Panc1 (cell line): ENCODE data around the gene CDK2AP2.

ENCODE experiments used
- POLR2AphosphoS5 ChIP-seq: IDR thresholded peaks from 2 replicates; pipeline ENCODE4 v1.6.1; 2012; ENCODE audit warnings: mild to moderate bottlenecking, low read depth, low read length, moderate library complexity
- TCF7L2 ChIP-seq: IDR thresholded peaks from 2 replicates; pipeline ENCODE4 v1.6.1; 2011; ENCODE audit warnings: mild to moderate bottlenecking, low read depth, low read length, inconsistent platforms
- TF ChIP-seq, protein P1 (sequence below): fragments of 450-650 bp; IDR thresholded peaks from 2 replicates; pipeline ENCODE4 v1.5.1; 2017; ENCODE audit warnings: mild to moderate bottlenecking

- TF ChIP-seq, protein P1, sequence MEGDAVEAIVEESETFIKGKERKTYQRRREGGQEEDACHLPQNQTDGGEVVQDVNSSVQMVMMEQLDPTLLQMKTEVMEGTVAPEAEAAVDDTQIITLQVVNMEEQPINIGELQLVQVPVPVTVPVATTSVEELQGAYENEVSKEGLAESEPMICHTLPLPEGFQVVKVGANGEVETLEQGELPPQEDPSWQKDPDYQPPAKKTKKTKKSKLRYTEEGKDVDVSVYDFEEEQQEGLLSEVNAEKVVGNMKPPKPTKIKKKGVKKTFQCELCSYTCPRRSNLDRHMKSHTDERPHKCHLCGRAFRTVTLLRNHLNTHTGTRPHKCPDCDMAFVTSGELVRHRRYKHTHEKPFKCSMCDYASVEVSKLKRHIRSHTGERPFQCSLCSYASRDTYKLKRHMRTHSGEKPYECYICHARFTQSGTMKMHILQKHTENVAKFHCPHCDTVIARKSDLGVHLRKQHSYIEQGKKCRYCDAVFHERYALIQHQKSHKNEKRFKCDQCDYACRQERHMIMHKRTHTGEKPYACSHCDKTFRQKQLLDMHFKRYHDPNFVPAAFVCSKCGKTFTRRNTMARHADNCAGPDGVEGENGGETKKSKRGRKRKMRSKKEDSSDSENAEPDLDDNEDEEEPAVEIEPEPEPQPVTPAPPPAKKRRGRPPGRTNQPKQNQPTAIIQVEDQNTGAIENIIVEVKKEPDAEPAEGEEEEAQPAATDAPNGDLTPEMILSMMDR, result no peak; the same call in 1 of the 2 replicates
- TF ChIP-seq POLR2AphosphoS5, result no peak
- TF ChIP-seq TCF7L2, result no peak
Observed at GRCh38 chr11:67506426-67507051, 1.4 kb downstream of the CDK2AP2 start.
